Thyroid gland (tissue), 4 donors: ENCODE results near the gene KIAA1671. TPM values are rescaled to one million over a fixed set of nuclear protein-coding genes. Genes with fewer than 3 reads are reported as not detected.

Experiments used
- DNase-seq, 2 donors: peaks; one replicate each; pipeline ENCODE4 v3.0.0-alpha.2; 2019
- H3K27ac ChIP-seq, 3 donors: fragments of 200-600 bp; sonication (generic); 1 replicate in 2 of 3; 2 replicates in 1 of 3; pipeline ENCODE4 v1.5.1; 2016 to 2019; ENCODE audit warnings: mild to moderate bottlenecking in 1 of 3, moderate library complexity in 1 of 3
- H3K27me3 ChIP-seq: fragments of 200-600 bp; sonication (generic); one replicate; pipeline ENCODE4 v1.5.1; 2019
- H3K36me3 ChIP-seq, 2 donors: fragments of 200-600 bp; sonication (generic); one replicate each; pipeline ENCODE4 v1.5.1; 2016 to 2019
- H3K4me1 ChIP-seq, 2 donors: fragments of 200-600 bp; sonication (generic); one replicate each; pipeline ENCODE4 v1.5.1; 2017 to 2019
- H3K4me3 ChIP-seq, 3 donors: fragments of 200-600 bp; sonication (generic); replicated peaks in 1 of 3; 1 replicate in 2 of 3; 2 replicates in 1 of 3; pipeline ENCODE4 v1.5.1; 2016; ENCODE audit warnings: mild to moderate bottlenecking in 1 of 3
- H3K9me3 ChIP-seq: fragments of 200-600 bp; sonication (generic); one replicate; pipeline ENCODE4 v1.5.1; 2017
- CTCF ChIP-seq, 6 experiments: fragments of 200-600 bp in 3 of 6; fragments of 450-650 bp in 3 of 6; sonication (generic) in 3 of 6; IDR thresholded peaks; one replicate each; pipeline ENCODE4 v1.5.1; 2016 to 2019; ENCODE audit warnings: antibody characterized with exemption in 6 of 6, mild to moderate bottlenecking in 2 of 6, inconsistent platforms in 1 of 6, moderate library complexity in 1 of 6
- POLR2A ChIP-seq, 2 donors: fragments of 450-650 bp; IDR thresholded peaks; one replicate each; pipeline ENCODE4 v1.6.1; 2017; ENCODE audit warnings: antibody characterized with exemption in 2 of 2, mild to moderate bottlenecking in 2 of 2, moderate library complexity in 1 of 2
- WGBS, 2 donors: methylation state at CpG; one replicate each; pipeline ENCODE4 v1.1.5; 2017; 5-methylcytosine and 5-hydroxymethylcytosine counted together
- intact Hi-C: fragments of 100-400 bp; cut with DNase I; formaldehyde crosslinking; loops from one replicate; pipeline ENCODE4 v1.15.1; 2023
- total RNA-seq, 4 donors: library from RNA; depleted of rRNA; stranded (reverse); fragments of >200 nt; gene quantifications; one replicate each; pipeline ENCODE4 v1.2.3, GENCODE V29; 2016

The KIAA1671 gene
- total RNA-seq, 4 donors from 2014 or later = 63.2 to 111 (median 79.7) TPM

- no peak for TF ChIP-seq POLR2A (IDR thresholded peaks at IDR 0.05)
- TF ChIP-seq CTCF (IDR thresholded peaks at IDR 0.05) = no peak
- Histone ChIP-seq H3K9me3 (no peaks in the 10 kb centered on the region), H3K36me3 (no peaks in the 10 kb centered on the region), H3K4me1 (peaks cover 27 to 42% of the 10 kb centered on the region in 2 donors), H3K27me3 (no peaks in the 10 kb centered on the region), H3K27ac (peak overlapping the region in 1 of 3 donors; percentile 6), H3K4me3 (no peak overlapping the region)
- 86 to 93% methylated on average over 4 of the region's 4 CpGs for WGBS, 2 donors
- intact Hi-C loops = no loop called here
- no peak for DNase-seq
These were observed 53.8 kb downstream of the KIAA1671 start for GRCh38 chr22:25006354-25006753.

GRCh38 chr22:25007444-25008106 is 55.1 kb downstream of the KIAA1671 start:
- H3K9me3 ChIP-seq = no peaks in the 10 kb centered on the region
- intact Hi-C loops = no loop called here
- no peaks in the 10 kb centered on the region for H3K36me3 ChIP-seq
- 51 to 73% methylated on average over 6 to 10 of the region's 10 CpGs for WGBS, 2 donors
- H3K27ac ChIP-seq = peak overlapping the region in 2 of 3 donors; percentile 60 to 67
- no peak for TF ChIP-seq CTCF (IDR thresholded peaks at IDR 0.05)
- TF ChIP-seq POLR2A (IDR thresholded peaks at IDR 0.05) = no peak
- peaks cover 20 to 39% of the 10 kb centered on the region in 2 donors for H3K4me1 ChIP-seq
- peak; percentile 64 to 72 for DNase-seq
- no peak overlapping the region for H3K4me3 ChIP-seq
- no peaks in the 10 kb centered on the region for H3K27me3 ChIP-seq

GRCh38 chr22:25008666-25009065 is 56.1 kb downstream of the KIAA1671 start:
- Histone ChIP-seq H3K4me3 (no peak overlapping the region), H3K36me3 (no peaks in the 10 kb centered on the region), H3K27me3 (no peaks in the 10 kb centered on the region), H3K27ac (peak overlapping the region; percentile 28 to 67 (median 60)), H3K4me1 (peaks cover 24 to 47% of the 10 kb centered on the region in 2 donors), H3K9me3 (no peaks in the 10 kb centered on the region)
- peak; percentile 74 to 76 for DNase-seq
- intact Hi-C loops = no loop called here
- no peak for TF ChIP-seq POLR2A (IDR thresholded peaks at IDR 0.05)
- TF ChIP-seq CTCF (IDR thresholded peaks at IDR 0.05) = no peak
- 46 to 59% methylated on average over 2 of the region's 2 CpGs for WGBS, 2 donors

- 44 to 57% methylated on average over 2 of the region's 2 CpGs for WGBS, 2 donors
- TF ChIP-seq CTCF (IDR thresholded peaks at IDR 0.05) (no peak), POLR2A (IDR thresholded peaks at IDR 0.05) (no peak)
- Histone ChIP-seq H3K9me3 (no peaks in the 10 kb centered on the region), H3K27ac (peak overlapping the region in 2 of 3 donors; percentile 24 to 53), H3K27me3 (no peaks in the 10 kb centered on the region), H3K4me1 (peaks cover 25 to 50% of the 10 kb centered on the region in 2 donors), H3K36me3 (no peaks in the 10 kb centered on the region), H3K4me3 (no peak overlapping the region)
- intact Hi-C loops = no loop called here
- no peak for DNase-seq
These were observed 60.2 kb downstream of the KIAA1671 start for GRCh38 chr22:25012741-25013143.

- DNase-seq = peak; percentile 44 to 53
- no peaks in the 10 kb centered on the region for H3K36me3 ChIP-seq
- no peaks in the 10 kb centered on the region for H3K9me3 ChIP-seq
- H3K27me3 ChIP-seq = no peaks in the 10 kb centered on the region
- WGBS, 2 donors = 62 to 90% methylated on average over 1 of the region's 1 CpG
- intact Hi-C loops = no loop called here
- H3K4me1 ChIP-seq = peaks cover 16 to 41% of the 10 kb centered on the region in 2 donors
- TF ChIP-seq CTCF (IDR thresholded peaks at IDR 0.05) (no peak), POLR2A (IDR thresholded peaks at IDR 0.05) (no peak)
- H3K4me3 ChIP-seq = no peak overlapping the region
- peak overlapping the region in 2 of 3 donors; percentile 24 to 53 for H3K27ac ChIP-seq
These were observed 61.1 kb downstream of the KIAA1671 start for GRCh38 chr22:25013607-25014006.
